Bronchial epithelial cell (primary cell): ENCODE measurements around the gene ATP6V0E2. TPM values are rescaled to one million over a fixed set of nuclear protein-coding genes. Genes with fewer than 3 reads are reported as not detected.
A peak's percentile ranks its signal among the peaks of the same experiment; 100 is the strongest.

Source experiments
- DNase-seq: peaks from one replicate; pipeline ENCODE4 v3.0.0-alpha.2; 2010; ENCODE audit warnings: low read depth
- FAIRE-seq: peaks from 2 replicates; lab custom pipeline; 2011; peaks lifted over from hg19 to GRCh38; lab: Jason Lieb, UNC
- H3K27me3 ChIP-seq: 2 replicates; pipeline ENCODE4 v1.5.1; 2011; ENCODE audit warnings: low read length; ENCODE audit not compliant: control insufficient read depth, insufficient read depth
- H3K36me3 ChIP-seq: 2 replicates; pipeline ENCODE4 v1.5.1; 2011; ENCODE audit warnings: low read length; ENCODE audit not compliant: control insufficient read depth, insufficient read depth
- H3K4me3 ChIP-seq: 2 replicates; pipeline ENCODE4 v1.5.1; 2011; ENCODE audit warnings: mild to moderate bottlenecking, low read depth, low read length, control low read depth
- CTCF ChIP-seq: IDR thresholded peaks from 2 replicates; pipeline ENCODE4 v1.5.1; 2011; ENCODE audit warnings: mild to moderate bottlenecking, moderate library complexity, low read length, control low read depth, inconsistent platforms; ENCODE audit not compliant: insufficient read depth, severe bottlenecking
- total RNA-seq: library from RNA; depleted of rRNA; stranded (reverse); fragments of >200 nt; gene quantifications from 2 replicates; pipeline ENCODE4 v1.2.1, GENCODE V29; 2014

Gene ATP6V0E2
- total RNA-seq, 1 donor from 2014 or later: 1.6 TPM

DNA sequence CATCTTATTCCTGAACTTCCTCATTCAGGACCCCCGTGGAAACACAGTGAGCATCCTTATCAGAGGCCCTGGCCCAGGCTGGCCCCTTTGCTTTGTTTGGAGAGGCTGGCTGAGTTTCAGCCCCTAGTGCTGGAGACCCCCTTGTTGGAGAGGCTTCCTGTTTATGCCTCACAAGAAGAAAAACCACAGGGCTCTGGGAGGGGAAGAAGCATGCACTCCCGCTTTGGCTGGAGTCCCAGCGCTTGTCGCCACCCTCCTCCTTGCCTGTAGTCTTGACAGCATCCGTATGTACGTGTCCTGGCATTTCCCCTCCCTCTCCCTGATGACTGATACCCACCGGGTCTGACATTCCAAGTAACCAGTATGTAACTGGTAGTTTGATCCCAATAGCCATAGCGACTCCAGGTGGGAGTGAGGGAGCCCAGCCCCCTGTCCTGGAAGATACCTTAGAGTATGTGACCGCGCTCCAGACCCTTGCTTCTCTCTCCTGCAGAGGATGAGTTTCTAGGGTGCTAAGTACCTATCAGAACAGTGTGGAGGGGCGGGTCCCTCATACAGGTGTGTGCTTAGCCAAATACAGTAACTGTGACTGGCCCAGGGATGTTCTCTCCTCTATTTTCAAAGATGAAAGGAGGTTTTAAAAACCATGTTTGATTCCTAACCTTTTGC is 6.9 kb upstream of the ATP6V0E2 start:
- H3K4me3 ChIP-seq: no peak overlapping the region
- no peak for FAIRE-seq
- no peak for TF ChIP-seq CTCF
- peaks cover 1% of the 10 kb centered on the region for H3K36me3 ChIP-seq
- H3K27me3 ChIP-seq: no peaks in the 10 kb centered on the region
- DNase-seq: peak; percentile 76

GRCh38 chr7:149867762-149868622 is 5.8 kb upstream of the ATP6V0E2 start:
- TF ChIP-seq CTCF: no peak
- no peak overlapping the region for H3K4me3 ChIP-seq
- DNase-seq: no peak
- FAIRE-seq: no peak
- no peaks in the 10 kb centered on the region for H3K27me3 ChIP-seq
- H3K36me3 ChIP-seq: peaks cover 1% of the 10 kb centered on the region

DNA sequence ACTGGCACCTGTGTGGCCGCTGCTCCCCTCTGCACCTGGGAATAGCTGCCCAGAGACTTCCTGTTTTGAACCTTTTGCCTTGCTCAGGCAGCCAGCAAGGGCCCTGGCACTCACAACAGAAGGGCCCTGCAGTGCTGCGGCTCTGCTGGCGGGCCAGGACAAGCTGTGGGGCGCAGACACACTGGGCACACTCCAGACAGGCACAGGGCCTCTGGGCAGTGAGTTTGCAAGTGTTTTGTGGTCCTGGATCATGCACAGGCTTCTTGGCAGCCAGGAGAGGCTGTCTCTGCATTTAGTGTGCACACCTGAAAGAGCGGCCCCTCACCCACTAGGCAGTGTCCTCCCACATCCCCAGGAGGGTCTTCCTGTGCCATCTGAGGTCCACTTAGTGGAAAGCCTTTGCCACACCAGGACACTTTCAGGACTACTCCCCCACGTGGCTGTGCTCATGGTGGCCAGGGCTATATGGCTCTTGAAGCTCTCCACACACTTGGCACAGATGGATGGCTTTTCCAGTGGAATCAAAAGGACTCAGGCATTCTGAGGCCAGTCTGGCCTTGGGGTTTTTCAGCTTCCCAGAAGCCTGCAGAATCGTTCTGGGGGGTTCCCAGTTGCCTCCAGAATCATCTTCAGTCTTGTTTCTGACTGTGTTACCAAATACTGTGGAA is 5.0 kb upstream of the ATP6V0E2 start:
- no peak for FAIRE-seq

GRCh38 chr7:149869291-149869650 is 4.5 kb upstream of the ATP6V0E2 start:
- DNase-seq: no peak
- no peak for TF ChIP-seq CTCF
- Histone ChIP-seq H3K27me3 (no peaks in the 10 kb centered on the region), H3K4me3 (no peak overlapping the region), H3K36me3 (no peaks in the 10 kb centered on the region)
- no peak for FAIRE-seq

More for the DNA sequence above, 5.0 kb upstream of the ATP6V0E2 start:
- TF ChIP-seq CTCF: no peak
- no peak overlapping the region for H3K4me3 ChIP-seq
- DNase-seq: no peak
- peaks cover 1% of the 10 kb centered on the region for H3K36me3 ChIP-seq
- no peaks in the 10 kb centered on the region for H3K27me3 ChIP-seq

DNA sequence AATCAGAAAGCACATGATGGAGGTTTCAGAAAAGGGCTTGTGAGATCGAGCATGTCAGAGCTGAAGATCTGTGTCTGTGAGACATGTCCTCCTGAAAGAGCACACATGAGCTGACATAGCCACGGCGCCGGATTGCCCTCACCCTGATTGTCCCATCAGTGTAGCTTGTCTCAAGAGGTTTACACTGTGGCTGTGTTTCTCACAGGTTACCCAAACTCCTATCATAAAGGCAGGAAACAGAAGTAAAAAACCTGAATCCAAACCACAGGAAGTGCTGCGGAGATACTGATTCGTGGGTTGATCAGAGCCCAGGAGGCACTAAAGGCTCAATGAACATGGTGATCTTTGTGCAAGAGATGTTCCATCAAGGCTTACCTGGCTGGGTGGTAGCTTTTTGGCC is 3.9 kb upstream of the ATP6V0E2 start:
- Histone ChIP-seq H3K36me3 (no peaks in the 10 kb centered on the region), H3K4me3 (no peak overlapping the region), H3K27me3 (no peaks in the 10 kb centered on the region)
- FAIRE-seq (peak; percentile 66), DNase-seq (no peak)
- TF ChIP-seq CTCF: no peak
